Fibroblast of the aortic adventitia (primary cell): ENCODE data around the gene ARL16. TPM values are rescaled to one million over a fixed set of nuclear protein-coding genes. Genes with fewer than 3 reads are reported as not detected.

Source experiments
- DNase-seq: peaks from one replicate; pipeline ENCODE4 v3.0.0-alpha.2; 2010; ENCODE audit warnings: low read depth
- H3K4me3 ChIP-seq: 2 replicates; pipeline ENCODE4 v1.5.1; 2011; ENCODE audit warnings: low read depth, mild to moderate bottlenecking, control low read depth, low read length, moderate library complexity
- CTCF ChIP-seq: IDR thresholded peaks from 2 replicates; pipeline ENCODE4 v1.5.1; 2011; ENCODE audit warnings: mild to moderate bottlenecking, low read length, control low read depth, inconsistent platforms; ENCODE audit not compliant: insufficient read depth
- total RNA-seq: library from RNA; depleted of rRNA; stranded (reverse); fragments of >200 nt; gene quantifications from 2 replicates; pipeline ENCODE4 v1.2.3, GENCODE V29; 2012; ENCODE audit warnings: low replicate concordance

Gene ARL16
- total RNA-seq, 1 donor = 26.4 TPM

DNA sequence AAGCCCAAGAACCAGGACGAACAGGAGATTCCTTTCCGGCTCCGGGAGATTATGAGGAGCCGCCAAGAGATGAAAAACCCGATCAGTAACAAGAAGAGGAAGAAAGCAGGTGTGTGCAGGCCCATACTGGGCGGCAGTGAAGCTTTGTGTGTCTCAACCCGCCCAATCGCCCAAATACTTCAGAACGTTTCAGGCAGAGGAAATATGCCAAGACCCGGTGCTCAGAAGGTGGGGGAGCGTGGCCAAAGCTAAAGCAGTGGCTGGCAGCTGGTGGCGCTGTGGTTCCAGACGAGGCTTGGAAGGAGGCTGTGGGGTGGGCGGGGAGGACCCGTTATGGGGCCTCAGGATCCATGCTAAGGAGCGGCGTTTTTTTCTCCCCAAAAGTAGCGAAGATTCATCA is 15.8 kb downstream of the ARL16 start:
- H3K4me3 ChIP-seq = peak overlapping the region; percentile 35
- DNase-seq = no peak
- no peak for TF ChIP-seq CTCF

DNA sequence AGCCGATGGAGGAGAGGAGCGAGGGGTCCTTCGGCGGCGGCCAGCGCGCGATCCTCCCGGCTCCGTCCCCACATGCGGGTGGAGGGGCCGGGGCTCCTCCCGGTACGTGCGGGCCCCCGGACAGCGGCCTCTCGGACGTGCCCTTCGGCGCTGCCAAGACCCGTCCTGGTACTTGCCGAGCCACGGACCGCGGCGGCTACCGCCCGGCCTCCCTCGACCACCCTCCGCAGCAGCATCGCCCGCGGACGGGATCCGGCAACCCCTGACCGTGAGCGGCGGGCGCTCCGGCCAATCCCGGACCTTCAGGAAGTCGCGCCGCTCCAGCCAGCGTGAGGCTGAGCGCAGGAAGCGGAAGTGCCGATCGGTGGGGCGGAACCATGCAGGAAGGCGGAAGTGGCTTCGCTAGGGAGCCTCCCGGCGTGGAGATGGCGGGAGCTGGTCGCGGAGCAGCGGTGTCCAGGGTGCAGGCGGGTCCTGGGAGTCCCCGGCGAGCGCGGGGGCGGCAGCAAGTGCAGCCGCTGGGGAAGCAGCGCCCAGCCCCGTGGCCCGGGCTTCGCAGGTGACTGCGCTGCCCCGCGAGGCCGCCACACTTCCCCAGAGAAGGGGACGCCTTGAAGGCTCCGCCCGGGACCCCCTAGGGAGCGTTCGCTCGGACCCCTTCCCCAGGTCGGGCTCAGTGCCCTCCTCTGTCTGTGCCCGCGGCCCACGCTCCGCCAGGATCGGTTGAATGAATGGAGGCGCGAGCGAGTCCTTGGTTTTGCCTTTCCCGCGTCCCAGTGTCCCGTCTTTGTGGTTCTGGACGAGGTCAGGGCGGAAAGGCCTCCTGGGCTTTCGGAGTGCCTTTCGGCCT is 17.0 kb downstream of the ARL16 start, which contains the start of the genes CCDC137 and OXLD1:
TSS of gene CCDC137 (plus strand) at position 396 of the 850 bp plus-strand sequence. CDS start at position 426, 30 bp downstream.
TSS of gene OXLD1 (minus strand) at position 264 of the 850 bp plus-strand sequence. CDS start at position 236, 28 bp downstream.
- peak; percentile 95 for DNase-seq
- no peak for TF ChIP-seq CTCF

DNA sequence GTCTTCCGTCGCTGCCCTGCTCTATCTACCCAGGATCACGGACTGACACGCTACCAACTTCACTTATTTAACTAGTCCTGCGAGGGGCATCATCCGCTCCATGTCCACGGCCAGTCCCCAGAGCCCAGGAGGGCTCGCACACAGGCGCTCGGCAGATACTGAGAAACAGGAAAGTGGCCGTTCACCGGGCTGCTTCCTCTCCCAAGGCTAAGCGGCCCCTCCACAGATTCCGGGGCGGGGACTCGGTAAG is 17.6 kb downstream of the ARL16 start:
- H3K4me3 ChIP-seq = peak overlapping the region; percentile 90
- TF ChIP-seq CTCF = no peak
- no peak for DNase-seq

More for the DNA sequence above, 17.0 kb downstream of the ARL16 start, which contains the start of the genes CCDC137 and OXLD1:
- peak within 1 kb of the TSS; percentile 90 for H3K4me3 ChIP-seq

GRCh38 chr17:81665205-81666091 is 18.1 kb downstream of the ARL16 start:
- peak overlapping the region; percentile 90 for H3K4me3 ChIP-seq
- no peak for TF ChIP-seq CTCF
- DNase-seq = peak; percentile 18

DNA sequence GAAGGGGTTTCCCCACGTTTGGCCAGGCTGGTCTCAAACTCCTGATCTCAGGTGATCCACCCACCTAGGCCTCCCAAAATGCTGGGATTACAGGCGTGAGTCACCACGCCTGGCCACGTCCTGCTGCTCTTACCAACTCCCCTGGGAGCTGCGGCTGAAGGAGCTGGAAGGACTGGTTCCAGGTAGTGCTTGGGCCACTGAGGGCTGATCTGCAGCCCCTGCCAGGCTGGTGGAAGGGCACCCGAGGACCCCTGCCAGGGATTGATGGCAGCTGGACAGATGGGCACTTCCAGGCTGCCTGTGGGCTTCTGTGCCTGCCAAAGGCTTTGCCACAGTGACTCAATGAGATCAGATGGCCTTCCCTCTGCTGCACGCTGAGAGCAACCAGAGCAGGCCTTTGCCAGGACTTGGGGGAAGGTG is 19.5 kb downstream of the ARL16 start:
- no peak for TF ChIP-seq CTCF
- no peak overlapping the region for H3K4me3 ChIP-seq
- no peak for DNase-seq

- TF ChIP-seq CTCF = no peak
- H3K4me3 ChIP-seq = no peak overlapping the region
- no peak for DNase-seq
Observed at GRCh38 chr17:81662002-81662401, 21.6 kb downstream of the ARL16 start.
